A673 (cell line): Measurements from ENCODE around the gene TPK1.

Experiments
- EZH2 ChIP-seq: fragments of 200-600 bp; sonication (generic); IDR thresholded peaks from 2 replicates; pipeline ENCODE4 v1.6.1; 2017; ENCODE audit warnings: borderline replicate concordance, low read depth, mild to moderate bottlenecking, mixed read lengths, antibody characterized with exemption, low read length; ENCODE audit not compliant: poor library complexity, severe bottlenecking
- TF ChIP-seq, protein P1 (sequence below): fragments of 300-800, 200-600 bp; sonication (generic); conservative IDR thresholded peaks from 2 replicates; pipeline ENCODE4 v1.5.1; 2017; ENCODE audit warnings: low read depth, mild to moderate bottlenecking, antibody characterized with exemption, low read length, moderate library complexity, mixed read lengths

- no peak for TF ChIP-seq EZH2
- TF ChIP-seq, protein P1, sequence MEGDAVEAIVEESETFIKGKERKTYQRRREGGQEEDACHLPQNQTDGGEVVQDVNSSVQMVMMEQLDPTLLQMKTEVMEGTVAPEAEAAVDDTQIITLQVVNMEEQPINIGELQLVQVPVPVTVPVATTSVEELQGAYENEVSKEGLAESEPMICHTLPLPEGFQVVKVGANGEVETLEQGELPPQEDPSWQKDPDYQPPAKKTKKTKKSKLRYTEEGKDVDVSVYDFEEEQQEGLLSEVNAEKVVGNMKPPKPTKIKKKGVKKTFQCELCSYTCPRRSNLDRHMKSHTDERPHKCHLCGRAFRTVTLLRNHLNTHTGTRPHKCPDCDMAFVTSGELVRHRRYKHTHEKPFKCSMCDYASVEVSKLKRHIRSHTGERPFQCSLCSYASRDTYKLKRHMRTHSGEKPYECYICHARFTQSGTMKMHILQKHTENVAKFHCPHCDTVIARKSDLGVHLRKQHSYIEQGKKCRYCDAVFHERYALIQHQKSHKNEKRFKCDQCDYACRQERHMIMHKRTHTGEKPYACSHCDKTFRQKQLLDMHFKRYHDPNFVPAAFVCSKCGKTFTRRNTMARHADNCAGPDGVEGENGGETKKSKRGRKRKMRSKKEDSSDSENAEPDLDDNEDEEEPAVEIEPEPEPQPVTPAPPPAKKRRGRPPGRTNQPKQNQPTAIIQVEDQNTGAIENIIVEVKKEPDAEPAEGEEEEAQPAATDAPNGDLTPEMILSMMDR = no peak
Measured at GRCh38 chr7:144656965-144657517, 178.8 kb downstream of the TPK1 start.
